LNCAP (cell line): ENCODE measurements around the gene ADAT3.

Source experiments
- TF ChIP-seq, protein P1 (sequence below): fragments of 450-650 bp; IDR thresholded peaks from 2 replicates; pipeline ENCODE4 v1.5.1; 2017; ENCODE audit warnings: mild to moderate bottlenecking

Gene ADAT3

DNA sequence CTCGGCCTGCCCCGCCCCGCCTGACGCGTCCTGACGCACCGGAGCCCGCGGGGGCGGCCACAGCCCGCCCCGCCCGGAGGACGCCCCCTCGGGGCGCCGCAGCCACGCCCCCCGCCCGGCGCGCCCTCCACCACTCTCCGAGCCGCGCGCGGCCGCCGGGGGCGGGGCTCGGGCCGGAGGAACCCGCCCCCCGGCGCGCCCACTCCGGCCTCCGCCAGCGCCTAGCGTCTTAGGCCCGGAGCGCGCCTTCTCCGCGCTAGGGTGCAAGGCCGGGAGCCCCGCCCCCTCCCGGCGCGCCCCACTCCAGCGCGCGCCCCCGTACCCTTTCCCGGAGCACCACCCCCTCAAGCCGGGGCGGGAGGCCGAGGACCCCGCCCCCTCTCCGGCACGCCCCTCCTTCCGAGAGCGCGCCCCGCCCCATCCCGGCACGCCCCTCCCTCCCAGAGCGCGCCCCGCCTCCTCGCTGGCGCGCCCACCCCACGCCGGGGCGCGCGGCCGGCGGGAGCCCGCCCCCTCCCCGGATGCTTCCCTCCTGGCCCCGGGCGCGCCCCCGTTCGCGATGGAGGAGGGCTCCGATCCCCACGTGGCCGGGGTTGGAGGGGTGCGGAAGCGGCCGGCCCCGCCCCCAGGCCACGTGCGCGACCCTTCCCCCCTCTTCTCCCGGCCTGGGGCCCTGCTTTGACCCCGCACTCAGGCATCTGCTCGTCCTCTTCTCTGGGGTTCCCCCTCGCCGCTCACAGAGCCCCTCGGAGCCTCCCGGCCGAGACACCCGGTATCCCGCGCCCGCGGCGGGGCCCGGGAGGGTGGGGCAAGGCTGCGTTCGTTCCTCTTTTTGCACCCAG lies 41.3 kb upstream of the ADAT3 start:
- TF ChIP-seq, protein P1, sequence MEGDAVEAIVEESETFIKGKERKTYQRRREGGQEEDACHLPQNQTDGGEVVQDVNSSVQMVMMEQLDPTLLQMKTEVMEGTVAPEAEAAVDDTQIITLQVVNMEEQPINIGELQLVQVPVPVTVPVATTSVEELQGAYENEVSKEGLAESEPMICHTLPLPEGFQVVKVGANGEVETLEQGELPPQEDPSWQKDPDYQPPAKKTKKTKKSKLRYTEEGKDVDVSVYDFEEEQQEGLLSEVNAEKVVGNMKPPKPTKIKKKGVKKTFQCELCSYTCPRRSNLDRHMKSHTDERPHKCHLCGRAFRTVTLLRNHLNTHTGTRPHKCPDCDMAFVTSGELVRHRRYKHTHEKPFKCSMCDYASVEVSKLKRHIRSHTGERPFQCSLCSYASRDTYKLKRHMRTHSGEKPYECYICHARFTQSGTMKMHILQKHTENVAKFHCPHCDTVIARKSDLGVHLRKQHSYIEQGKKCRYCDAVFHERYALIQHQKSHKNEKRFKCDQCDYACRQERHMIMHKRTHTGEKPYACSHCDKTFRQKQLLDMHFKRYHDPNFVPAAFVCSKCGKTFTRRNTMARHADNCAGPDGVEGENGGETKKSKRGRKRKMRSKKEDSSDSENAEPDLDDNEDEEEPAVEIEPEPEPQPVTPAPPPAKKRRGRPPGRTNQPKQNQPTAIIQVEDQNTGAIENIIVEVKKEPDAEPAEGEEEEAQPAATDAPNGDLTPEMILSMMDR: no peak

DNA sequence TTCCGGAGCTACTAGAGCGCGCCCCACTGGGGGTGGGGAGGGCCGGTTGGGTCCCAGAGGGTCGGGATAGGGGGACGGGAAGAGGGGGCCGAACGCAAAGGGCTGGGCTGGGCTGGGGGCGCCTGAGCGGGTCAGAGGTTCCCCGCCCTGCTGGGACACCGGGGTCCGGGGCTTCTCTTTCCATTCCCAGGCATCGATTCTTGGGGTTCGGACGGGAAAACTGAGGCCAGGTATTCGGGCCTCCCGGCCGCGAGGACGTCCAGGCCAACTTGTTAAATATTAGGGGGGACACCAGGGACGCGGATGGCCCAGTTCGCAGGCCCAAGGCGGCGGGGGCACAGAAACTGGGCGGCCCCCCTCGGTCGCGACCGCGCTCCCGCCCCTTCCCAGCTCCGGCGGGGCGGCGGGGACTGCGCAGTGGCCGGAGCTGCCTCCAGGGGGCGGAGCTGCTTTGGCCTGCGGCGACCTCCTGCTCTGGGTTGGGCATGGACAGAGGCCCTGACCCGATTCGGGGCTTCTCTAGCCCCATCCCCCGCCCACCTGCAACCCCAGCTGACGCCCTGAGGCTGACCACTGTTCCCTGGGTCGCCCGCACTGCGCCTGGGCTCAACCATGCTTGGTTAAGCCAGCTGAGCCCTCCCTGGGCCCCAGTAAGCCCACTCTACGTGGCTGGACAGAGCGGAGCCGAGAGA lies 40.6 kb upstream of the ADAT3 start:
- TF ChIP-seq, protein P1: peak; percentile 72

DNA sequence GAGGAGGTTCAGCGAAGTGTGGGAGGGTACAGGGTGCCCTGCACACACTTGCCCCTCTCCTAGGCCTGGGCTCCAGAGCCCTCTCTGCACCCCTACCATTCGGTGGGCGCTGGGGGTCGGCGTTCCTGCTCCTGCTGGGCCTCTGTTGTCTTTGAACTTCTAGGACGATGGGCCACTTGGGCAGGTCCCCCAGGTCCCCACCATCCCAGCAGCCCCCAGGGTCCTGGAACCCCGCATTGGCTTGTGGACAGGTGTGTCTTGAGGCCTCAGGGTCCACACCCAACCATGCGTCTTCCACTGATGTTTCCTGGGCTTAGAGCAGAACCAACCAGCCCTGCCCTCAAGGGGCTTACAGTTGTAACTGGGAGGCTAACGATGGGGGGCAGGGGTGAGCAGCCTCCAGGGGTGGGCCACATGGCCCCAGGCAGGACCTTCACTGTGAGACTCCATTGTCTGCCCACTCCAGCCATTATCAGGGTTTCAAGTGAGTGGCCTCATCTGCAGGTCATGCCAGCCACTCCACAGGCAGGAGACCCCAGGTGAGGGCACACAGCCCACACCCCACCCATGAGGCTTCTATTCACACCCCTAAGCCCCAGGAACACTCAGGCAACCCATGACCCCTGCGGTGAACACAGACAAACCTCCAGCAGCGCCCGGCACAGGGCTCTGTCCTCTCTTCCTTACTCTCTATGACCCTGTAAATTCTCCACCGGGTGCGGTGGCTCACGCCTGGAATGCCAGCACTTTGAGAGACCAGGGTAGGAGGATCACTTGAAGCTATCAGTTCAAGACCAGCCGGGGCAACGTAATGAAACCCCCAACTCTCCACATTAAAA lies 39.8 kb upstream of the ADAT3 start:
- TF ChIP-seq, protein P1: no peak

DNA sequence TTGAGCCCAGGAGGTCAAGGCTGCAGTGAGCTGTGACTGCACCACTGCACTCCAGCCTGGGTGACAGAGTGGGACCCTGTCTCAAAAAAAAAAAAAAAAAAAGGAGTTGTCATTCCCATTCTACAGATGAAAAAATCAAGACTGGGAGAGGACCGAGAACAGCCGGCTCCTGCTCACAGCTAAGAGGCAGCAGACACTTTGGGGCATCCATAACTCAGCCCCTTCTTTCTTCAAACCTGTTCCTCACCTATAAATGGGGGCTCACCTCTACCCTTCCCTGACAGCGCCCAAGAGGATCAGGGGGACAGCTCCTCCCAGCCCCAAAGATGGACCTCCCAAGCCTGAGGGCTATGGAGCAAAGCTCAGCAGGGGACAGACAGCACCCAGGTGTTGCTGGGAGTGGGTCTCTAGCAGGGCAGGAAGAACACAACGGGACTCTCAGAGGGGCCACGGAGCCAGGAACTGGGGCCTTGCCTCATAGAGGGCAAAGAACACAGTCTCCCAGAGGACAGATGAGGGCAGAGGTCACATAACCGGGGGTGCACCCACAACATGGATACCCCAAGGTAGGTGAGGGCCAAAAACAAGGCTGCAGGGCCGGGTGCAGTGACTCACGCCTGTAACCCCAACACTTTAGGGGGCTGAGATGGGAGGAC lies 38.4 kb upstream of the ADAT3 start:
- TF ChIP-seq, protein P1: no peak

DNA sequence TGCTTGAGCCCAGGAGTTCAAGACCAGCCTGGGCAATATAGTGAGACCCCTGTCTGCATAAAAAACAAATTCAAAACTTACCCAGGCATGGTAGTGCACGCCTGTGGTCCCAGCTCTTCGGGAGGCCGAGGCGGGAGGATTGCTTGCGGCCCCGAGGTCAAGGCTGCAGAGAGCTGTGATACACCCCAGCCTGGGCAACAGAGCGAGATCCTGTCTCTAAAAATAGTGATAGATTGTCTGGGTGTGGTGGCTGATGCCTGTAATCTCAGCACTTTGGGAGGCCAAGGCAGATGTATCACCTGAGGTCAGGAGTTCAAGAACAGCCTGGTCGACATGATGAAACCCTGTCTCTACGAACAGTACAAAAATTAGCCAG lies 37.9 kb upstream of the ADAT3 start:
- TF ChIP-seq, protein P1: no peak

DNA sequence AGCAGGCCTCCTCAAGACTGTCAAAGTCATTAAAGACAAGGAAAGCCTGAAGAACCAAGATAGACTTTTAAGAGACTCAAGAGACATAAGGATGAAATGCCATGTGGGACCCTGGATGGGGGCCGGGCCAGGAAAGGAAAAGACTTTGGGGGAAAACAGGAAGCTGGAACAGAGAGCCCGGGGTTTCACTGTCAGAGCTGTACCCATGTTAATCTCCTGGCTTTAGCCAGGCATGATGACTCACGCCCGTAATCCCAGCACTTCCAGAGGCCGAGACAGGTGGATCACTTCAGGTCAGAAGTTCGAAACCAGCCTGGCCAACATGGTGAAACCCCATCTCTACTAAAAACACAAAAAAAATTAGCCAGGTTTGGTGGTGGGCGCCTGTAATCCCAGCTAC lies 36.2 kb upstream of the ADAT3 start:
- TF ChIP-seq, protein P1: no peak

DNA sequence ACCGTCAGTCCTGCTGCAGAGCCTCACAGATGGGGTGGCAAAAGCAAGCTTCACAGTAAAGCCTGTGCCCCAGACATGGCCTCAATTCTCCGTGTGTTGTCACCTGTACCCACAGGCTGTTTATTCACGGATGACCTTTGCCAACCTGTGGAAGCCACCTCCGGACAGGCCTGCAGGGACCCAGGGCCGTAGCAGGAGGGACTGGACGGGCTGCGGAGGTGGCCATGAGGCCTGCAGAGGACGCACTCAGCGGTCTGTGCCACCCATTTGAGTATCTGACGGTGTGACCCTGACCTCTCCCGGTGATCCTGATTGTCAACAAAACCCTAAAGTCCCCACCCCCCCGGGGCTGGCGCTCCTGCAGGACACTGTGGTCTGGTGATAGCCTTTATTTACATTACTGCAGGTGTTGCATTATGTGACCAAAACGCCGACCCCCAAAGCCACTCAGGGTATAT lies 34.0 kb upstream of the ADAT3 start:
- TF ChIP-seq, protein P1: no peak
